Measurements from ENCODE around the gene GRK6. TPM values are rescaled to one million over a fixed set of nuclear protein-coding genes. Genes with fewer than 3 reads are reported as not detected.
"Not testable (repeated sequence)": the region's sequence is repeated elsewhere in the genome, so short reads cannot be mapped to it uniquely, and the experiment has no call there.

Gene GRK6
- polyA plus RNA-seq, 1 donor, result 16.5 TPM

GRCh38 chr5:177397875-177398390 lies 28.5 kb upstream of the GRK6 start:
- no peak for DNase-seq (ENCODE audit: low read depth)

- no peak for DNase-seq (ENCODE audit: low read depth)
Observed at GRCh38 chr5:177399997-177400868, 26.2 kb upstream of the GRK6 start, which contains the start of gene PFN3. Gene PFN3 (minus strand): TSS chr5:177400661. CDS start chr5:177400576, 85 bp downstream.

GRCh38 chr5:177402271-177403043 lies 24.0 kb upstream of the GRK6 start:
- DNase-seq (ENCODE audit: low read depth), result no peak

DNA sequence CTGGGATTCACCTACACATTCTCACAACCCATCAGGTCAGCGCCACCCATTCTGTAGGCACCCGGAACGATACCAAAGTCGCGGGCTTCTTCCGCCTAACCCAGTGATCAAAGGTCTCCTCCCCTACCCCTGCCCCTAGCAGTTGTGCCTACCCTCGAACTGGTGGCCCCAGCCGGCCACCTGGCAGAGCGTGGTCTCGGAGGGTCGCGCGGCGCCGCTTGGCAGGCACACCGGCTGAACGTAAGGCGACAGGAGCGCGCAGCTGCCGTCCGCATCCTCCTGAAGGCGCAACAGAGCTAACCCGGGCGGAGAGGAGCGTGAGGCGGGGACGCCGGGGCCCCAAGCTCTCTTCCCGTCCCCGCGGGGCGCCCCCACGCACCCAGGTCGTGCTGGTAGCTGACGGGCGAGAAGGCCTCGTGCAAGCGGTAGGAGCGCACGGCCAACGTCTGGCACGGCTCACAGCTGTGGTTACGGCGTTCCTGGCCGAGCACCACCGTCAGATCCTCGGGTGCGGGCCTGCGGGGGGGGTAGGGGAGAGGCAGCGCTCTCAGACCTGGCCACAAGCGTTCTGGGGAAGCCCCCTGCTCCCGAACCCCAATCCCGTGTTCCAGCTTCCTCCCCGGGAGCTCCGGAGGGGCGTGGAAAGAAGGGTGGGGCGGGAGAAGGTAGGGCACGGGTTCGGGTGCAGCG lies 23.2 kb upstream of the GRK6 start:
- no peak for DNase-seq (ENCODE audit: low read depth)

DNA sequence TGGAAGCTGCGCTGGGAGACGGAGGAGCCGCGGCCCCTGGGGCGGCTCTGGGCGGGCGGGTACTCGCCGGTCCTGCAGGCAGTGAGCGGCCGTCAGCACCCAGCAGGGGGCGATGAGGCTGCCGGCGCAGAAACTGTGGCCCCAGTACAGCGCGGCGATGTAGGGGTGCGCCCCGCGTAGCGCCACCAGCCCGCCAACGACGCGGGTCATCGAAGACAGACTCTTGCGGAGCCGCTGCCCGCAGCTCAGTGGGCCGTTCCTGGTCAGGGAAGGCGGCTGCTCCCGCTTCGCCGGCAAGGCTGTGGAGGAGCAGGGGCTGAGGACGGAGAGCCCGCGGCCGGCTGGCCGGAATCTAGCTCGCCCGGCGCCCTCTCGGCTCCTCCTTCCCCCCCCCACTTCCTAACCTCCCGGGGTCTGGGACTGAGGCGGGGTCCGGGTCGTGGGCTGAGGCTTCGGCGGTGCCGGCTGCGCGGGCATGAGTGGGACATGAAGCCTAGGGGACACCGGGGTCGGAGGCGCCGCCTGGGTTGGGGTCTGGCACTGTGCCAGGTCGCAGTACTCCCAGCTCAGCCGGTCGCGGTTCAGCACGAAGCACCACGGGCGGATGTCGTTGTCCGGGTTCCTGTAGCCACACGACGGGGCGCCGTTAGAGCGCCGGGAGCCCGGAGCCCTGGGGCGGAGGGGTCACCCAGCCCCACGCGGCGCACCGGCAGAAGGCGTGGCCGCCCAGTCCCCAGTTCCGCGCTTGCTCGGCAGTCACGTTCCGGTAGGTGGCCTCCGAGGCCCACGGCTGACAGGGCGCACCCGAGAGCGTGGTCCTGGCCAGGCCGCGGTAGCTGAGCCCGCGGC lies 22.5 kb upstream of the GRK6 start:
- DNase-seq (ENCODE audit: low read depth), result no peak

DNA sequence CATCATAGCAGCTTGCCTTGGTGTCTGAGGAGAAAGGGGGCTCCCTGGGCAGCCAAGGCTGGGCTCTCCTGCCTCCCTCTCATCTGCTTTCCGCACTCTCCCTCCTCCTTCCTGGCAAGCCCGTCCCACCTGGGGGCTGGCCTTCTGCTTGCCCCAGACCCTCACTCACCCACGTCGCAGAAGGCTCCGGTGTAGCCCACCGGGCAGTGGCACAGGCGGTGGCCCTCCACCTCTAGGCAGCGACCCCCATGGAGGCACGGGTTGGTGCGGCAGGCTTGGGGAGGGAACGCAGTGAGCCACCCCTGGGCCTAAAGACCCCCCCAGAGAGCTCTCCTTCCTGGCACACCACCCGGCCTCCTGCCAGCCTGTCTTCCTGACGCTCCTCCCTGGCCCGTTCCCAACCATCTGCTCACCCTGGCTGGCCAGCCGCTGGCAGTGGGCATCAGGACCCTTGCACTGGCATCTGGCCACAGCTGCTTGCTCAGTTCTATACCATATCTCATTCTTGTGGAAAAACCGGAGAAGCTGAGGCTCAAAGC lies 21.8 kb upstream of the GRK6 start:
- DNase-seq (ENCODE audit: low read depth), result no peak

- DNase-seq (ENCODE audit: low read depth), result no peak
Observed at GRCh38 chr5:177405312-177405711, 21.2 kb upstream of the GRK6 start.

GRCh38 chr5:177405805-177406204 lies 20.7 kb upstream of the GRK6 start:
- no peak for DNase-seq (ENCODE audit: low read depth)

DNA sequence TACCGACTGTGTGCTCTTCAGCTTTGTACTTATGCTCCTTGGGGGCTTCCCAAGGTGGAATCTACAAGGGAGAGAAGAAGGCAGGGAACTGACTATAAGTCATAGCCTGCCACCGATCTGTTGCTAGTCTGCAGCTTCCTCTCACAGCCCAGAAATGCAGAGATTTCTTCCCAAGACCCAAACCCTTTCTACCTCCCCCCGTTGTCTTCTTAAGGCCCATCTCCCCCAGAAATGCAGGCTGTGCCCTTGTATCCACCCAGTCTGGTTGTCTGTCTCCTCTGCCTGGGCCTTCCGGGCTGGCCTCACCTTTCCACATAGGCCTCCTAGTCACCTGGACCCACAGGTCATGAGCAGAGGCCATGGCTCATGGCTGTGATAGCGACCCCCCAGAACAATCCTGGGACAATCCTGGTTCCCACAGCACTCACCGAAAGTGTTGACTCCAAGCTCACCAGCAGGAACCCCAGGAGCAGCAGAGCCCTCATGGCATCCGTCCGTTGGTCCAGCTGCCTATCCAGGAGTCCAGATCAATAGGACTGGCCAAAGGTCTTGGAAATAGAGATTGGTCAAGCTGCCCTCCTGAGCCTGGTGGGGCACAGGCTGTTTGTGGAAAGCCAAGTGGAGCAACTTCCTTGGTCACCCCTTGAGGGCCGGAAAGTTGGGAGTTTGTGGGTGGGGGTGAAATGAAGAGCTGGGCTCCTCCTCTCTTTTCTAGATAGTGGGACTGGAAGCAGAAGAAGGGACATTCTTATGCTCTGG lies 17.3 kb upstream of the GRK6 start, which contains the start of gene F12:
Gene F12, minus strand, starts transcription at position 522 of the 759 bp plus-strand sequence. Its CDS starts 37 bp downstream, at position 485.
- no peak for DNase-seq (ENCODE audit: low read depth)

GRCh38 chr5:177410575-177410974 lies 15.9 kb upstream of the GRK6 start:
- DNase-seq (ENCODE audit: low read depth), result no peak

GRCh38 chr5:177412603-177413233 lies 13.8 kb upstream of the GRK6 start:
- DNase-seq (ENCODE audit: low read depth), result no peak

GRCh38 chr5:177414481-177414880 lies 12.0 kb upstream of the GRK6 start:
- no peak for DNase-seq (ENCODE audit: low read depth)

GRCh38 chr5:177417081-177417480 lies 9.4 kb upstream of the GRK6 start:
- DNase-seq (ENCODE audit: low read depth), result not testable (repeated sequence)

GRCh38 chr5:177419046-177419445 lies 7.4 kb upstream of the GRK6 start:
- no peak for DNase-seq (ENCODE audit: low read depth)

DNA sequence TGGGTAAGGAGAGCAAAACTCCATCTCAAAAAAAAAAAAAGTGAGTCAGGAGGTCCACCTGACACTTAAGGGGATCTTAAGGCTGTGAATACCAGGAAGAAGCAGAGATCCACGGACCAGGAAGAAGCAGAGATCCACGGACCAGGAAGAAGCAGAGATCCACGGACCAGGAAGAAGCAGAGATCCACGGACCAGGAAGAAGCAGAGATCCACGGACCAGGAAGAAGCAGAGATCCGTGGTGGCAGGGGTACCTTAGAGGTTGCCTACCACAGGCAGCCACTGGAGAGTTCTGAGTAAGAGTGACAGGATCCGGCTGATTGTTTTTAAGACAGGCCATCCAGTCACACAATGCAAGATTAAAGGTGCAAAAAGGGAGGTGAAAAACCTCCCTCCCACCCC lies 6.0 kb upstream of the GRK6 start:
- DNase-seq (ENCODE audit: low read depth), result not testable (repeated sequence)

DNA sequence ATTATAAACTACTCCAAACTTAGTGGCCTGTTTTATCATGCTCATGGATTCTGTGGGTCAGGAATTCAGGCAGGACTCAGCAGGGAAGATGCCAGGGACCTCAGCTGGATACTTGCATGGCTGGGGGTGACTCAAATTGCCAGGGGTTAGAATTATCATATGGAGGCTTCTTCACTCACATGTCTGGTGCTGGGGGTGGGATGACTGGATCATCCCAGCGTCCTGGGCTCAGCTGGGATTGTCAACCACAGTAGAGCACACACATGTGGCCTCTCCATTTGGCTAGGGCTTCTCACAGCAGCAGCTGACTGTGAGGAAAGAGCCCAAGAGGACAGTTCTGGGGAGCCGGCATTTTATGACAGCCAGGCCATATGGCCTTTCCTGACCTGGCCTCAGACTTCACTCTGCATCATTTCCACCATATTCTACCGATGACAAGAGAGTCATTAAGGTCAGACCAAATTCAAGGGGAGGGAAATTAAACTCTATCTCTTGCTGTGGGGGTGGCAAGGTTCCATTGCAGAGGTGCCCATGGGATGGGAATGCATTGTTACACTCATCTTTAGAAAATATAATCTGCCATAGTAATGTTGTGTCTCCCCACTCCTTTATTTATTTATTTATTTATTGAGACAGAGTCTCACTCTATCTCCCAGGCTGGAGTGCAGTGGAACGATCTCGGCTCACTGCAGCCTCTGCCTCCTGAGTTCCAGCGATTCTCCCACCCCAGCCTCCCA lies 5.2 kb upstream of the GRK6 start:
- no peak for DNase-seq (ENCODE audit: low read depth)

GRCh38 chr5:177423671-177424070 lies 2.8 kb upstream of the GRK6 start:
- DNase-seq (ENCODE audit: low read depth), result no peak

DNA sequence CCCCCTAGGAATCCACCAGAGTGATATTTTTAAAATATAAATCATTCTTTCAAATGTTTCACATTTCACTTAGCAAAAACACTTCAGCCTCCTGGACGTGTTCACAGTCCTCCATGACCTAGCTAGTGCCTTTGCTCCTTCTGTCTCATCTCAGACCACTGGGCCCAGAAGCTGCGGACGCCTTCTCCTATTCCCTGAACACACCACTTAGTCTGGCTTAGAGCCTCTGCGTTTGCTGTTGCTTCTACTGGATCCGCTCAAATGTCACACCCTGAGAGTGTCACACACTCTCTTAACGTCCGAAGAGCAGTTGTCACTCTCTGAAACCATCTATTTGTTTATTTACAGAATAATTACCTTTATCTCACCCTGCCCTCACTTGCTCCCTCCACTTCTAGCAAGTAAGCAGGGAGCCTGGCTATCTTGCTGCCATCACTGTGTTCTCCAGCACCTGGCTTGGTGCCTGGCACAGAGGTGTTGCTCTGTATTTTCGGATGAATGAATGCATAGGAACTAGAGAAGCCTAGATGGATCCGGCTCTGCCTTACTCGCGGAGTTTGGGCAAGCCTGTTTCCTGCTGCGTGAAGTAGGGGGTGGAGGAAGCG lies 1.2 kb upstream of the GRK6 start:
- no peak for DNase-seq (ENCODE audit: low read depth)

Measured in forelimb muscle (tissue), 1 donor.